Astrocyte (in vitro differentiated cells and primary cell): Measurements from ENCODE around the gene DNMT1. TPM values are rescaled to one million over a fixed set of nuclear protein-coding genes. Genes with fewer than 3 reads are reported as not detected.
A peak's percentile ranks its signal among the peaks of the same experiment; 100 is the strongest.

Experiments used
- DNase-seq: peaks from one replicate; pipeline ENCODE4 v3.0.0-alpha.2; 2010; ENCODE audit warnings: low read depth
- FAIRE-seq: peaks from 2 replicates; lab custom pipeline; 2011; peaks lifted over from hg19 to GRCh38; lab: Jason Lieb, UNC
- H2AFZ ChIP-seq: 2 replicates; pipeline ENCODE4 v1.6.0; 2012; ENCODE audit warnings: low read depth, low read length, inconsistent platforms
- H3K27ac ChIP-seq: 2 replicates; pipeline ENCODE4 v1.5.1; 2011; ENCODE audit warnings: low read depth, low read length, inconsistent platforms
- H3K27me3 ChIP-seq: 2 replicates; pipeline ENCODE4 v1.6.0; 2011; ENCODE audit warnings: low read length, inconsistent platforms; ENCODE audit not compliant: insufficient read depth
- H3K36me3 ChIP-seq: 2 replicates; pipeline ENCODE4 v1.5.1; 2011; ENCODE audit warnings: low read length, inconsistent platforms; ENCODE audit not compliant: insufficient read depth
- H3K4me1 ChIP-seq: 2 replicates; pipeline ENCODE4 v1.5.1; 2011; ENCODE audit warnings: low read length, inconsistent platforms; ENCODE audit not compliant: insufficient read depth
- H3K4me2 ChIP-seq: 2 replicates; pipeline ENCODE4 v1.6.0; 2012; ENCODE audit warnings: low read length, inconsistent platforms
- H3K4me3 ChIP-seq: 2 replicates; pipeline ENCODE4 v1.5.1; 2011; ENCODE audit warnings: low read depth, mild to moderate bottlenecking, low read length, inconsistent platforms; ENCODE audit not compliant: insufficient read depth
- H3K79me2 ChIP-seq: 2 replicates; pipeline ENCODE4 v1.6.0; 2012; ENCODE audit warnings: mild to moderate bottlenecking, low read length, inconsistent platforms; ENCODE audit not compliant: insufficient read depth
- H3K9ac ChIP-seq: 2 replicates; pipeline ENCODE4 v1.6.0; 2012; ENCODE audit warnings: mild to moderate bottlenecking, low read length, inconsistent platforms
- H3K9me3 ChIP-seq: 2 replicates; pipeline ENCODE4 v1.5.1; 2012; ENCODE audit warnings: low read depth, mild to moderate bottlenecking, low read length, inconsistent platforms; ENCODE audit not compliant: insufficient read depth
- H4K20me1 ChIP-seq: 2 replicates; pipeline ENCODE4 v1.6.0; 2012; ENCODE audit warnings: low read length, inconsistent platforms; ENCODE audit not compliant: insufficient read depth
- H3K27ac Mint-ChIP-seq: one replicate; pipeline ENCODE4 v1.8.0; 2021; ENCODE audit warnings: mild to moderate bottlenecking, mixed read lengths; ENCODE audit not compliant: unreplicated experiment
- H3K27me3 Mint-ChIP-seq: one replicate; pipeline ENCODE4 v1.8.0; 2021; ENCODE audit warnings: low read depth, mixed read lengths; ENCODE audit not compliant: unreplicated experiment
- H3K36me3 Mint-ChIP-seq: one replicate; pipeline ENCODE4 v1.8.0; 2021; ENCODE audit warnings: low read depth, mixed read lengths; ENCODE audit not compliant: unreplicated experiment
- H3K4me1 Mint-ChIP-seq: one replicate; pipeline ENCODE4 v1.8.0; 2021; ENCODE audit warnings: low read depth, mixed read lengths; ENCODE audit not compliant: unreplicated experiment
- H3K4me3 Mint-ChIP-seq: one replicate; pipeline ENCODE4 v1.8.0; 2021; ENCODE audit warnings: mild to moderate bottlenecking, moderate library complexity, mixed read lengths; ENCODE audit not compliant: unreplicated experiment
- H3K9me3 Mint-ChIP-seq: one replicate; pipeline ENCODE4 v1.8.0; 2021; ENCODE audit warnings: mild to moderate bottlenecking, mixed read lengths; ENCODE audit not compliant: unreplicated experiment
- CTCF ChIP-seq: IDR thresholded peaks from 2 replicates; pipeline ENCODE4 v1.5.1; 2011; ENCODE audit warnings: low read depth, mild to moderate bottlenecking, inconsistent platforms, low read length, moderate library complexity; ENCODE audit not compliant: insufficient read depth
- EZH2 ChIP-seq: IDR thresholded peaks from 2 replicates; pipeline ENCODE4 v1.6.1; 2012; ENCODE audit warnings: mild to moderate bottlenecking, low read length, inconsistent platforms; ENCODE audit not compliant: insufficient read depth
- total RNA-seq: library from RNA; stranded (reverse); gene quantifications from 2 replicates; pipeline ENCODE4 v1.2.1, GENCODE V29; 2021

Gene DNMT1
- total RNA-seq, 1 donor from 2014 or later = 50.6 TPM

DNA sequence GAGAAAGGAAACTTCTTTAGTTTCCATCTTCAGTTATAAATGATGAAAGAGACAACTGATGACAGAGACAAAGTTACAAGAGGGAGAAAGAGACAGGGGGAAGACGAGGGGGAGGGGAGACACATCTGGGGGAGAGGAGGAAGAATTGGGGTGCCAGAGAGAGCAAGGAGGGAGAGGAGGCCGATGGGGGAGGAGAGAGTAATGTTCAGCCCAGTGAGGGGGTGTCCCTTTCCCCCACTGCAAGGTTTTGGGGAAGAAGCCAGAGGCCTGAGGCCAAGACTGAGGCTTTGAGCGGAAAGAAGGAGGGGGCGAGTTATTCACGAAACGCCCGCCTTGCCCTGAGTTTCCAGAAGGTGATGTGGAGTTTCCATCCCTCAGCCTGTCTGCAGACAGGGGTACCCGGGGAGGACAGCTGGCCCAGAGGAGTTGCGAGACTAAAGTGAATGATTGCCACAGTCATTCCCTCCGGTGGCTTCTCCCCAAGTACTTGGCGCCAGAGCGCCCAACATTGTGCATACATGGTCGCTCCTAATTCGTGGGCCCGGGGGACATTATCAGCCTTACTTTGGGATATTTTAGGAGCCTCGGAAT is 89.1 kb downstream of the DNMT1 start:
- no peaks in the 10 kb centered on the region for H3K27me3 Mint-ChIP-seq

GRCh38 chr19:10104665-10105508 is 89.9 kb downstream of the DNMT1 start:
- peaks cover 9% of the 10 kb centered on the region for H3K4me1 ChIP-seq
- no peak overlapping the region for H3K27ac ChIP-seq
- H3K4me2 ChIP-seq = no peak overlapping the region
- no peak for TF ChIP-seq CTCF
- no peak for TF ChIP-seq EZH2
- Mint-ChIP-seq H3K27me3 (peaks cover 4% of the 10 kb centered on the region), H3K27ac (no peak overlapping the region), H3K9me3 (no peaks in the 10 kb centered on the region), H3K4me1 (peaks cover 9% of the 10 kb centered on the region), H3K4me3 (no peak overlapping the region), H3K36me3 (peaks cover 4% of the 10 kb centered on the region)
- no peak overlapping the region for H3K4me3 ChIP-seq
- no peaks in the 10 kb centered on the region for H3K27me3 ChIP-seq
- no peak overlapping the region for H3K9ac ChIP-seq
- peaks cover 21% of the 10 kb centered on the region for H4K20me1 ChIP-seq
- no peak overlapping the region for H2AFZ ChIP-seq
- no peaks in the 10 kb centered on the region for H3K9me3 ChIP-seq
- FAIRE-seq (no peak), DNase-seq (no peak)
- peaks cover 41% of the 10 kb centered on the region for H3K79me2 ChIP-seq
- peaks cover 13% of the 10 kb centered on the region for H3K36me3 ChIP-seq

More for the DNA sequence above, 89.1 kb downstream of the DNMT1 start:
- Histone ChIP-seq H3K27me3 (no peaks in the 10 kb centered on the region), H3K9me3 (no peaks in the 10 kb centered on the region), H3K36me3 (peaks cover 13% of the 10 kb centered on the region), H3K27ac (peak overlapping the region; percentile 78), H3K9ac (no peak overlapping the region), H4K20me1 (peaks cover 27% of the 10 kb centered on the region), H3K79me2 (peaks cover 43% of the 10 kb centered on the region), H2AFZ (no peak overlapping the region), H3K4me2 (peak overlapping the region; percentile 98), H3K4me1 (peaks cover 9% of the 10 kb centered on the region), H3K4me3 (no peak overlapping the region)
- peak overlapping the region; percentile 58 for H3K27ac Mint-ChIP-seq
- H3K4me3 Mint-ChIP-seq = peak overlapping the region; percentile 95
- DNase-seq (no peak), FAIRE-seq (no peak)
- TF ChIP-seq EZH2 = no peak
- TF ChIP-seq CTCF = no peak
- H3K9me3 Mint-ChIP-seq = no peaks in the 10 kb centered on the region
- peaks cover 9% of the 10 kb centered on the region for H3K4me1 Mint-ChIP-seq
- H3K36me3 Mint-ChIP-seq = peaks cover 5% of the 10 kb centered on the region

DNA sequence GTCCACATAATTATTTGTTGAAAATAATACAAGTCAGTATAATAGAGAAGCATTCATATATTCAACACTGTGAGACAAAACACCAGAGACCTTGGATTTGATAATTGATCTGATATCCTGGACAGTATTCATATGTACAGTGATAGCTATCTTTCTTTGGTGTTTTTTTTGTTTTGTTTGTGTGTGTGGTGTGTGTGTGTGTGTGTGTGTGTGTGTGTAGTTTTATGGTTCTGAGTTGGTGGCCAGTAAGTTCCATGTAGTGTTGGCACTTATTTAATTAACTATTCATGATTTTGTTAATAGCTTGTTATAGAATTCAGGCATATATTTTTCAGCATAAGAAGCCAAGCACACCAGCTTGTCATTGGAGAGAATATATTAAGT is 90.6 kb downstream of the DNMT1 start:
- Histone ChIP-seq H2AFZ (no peak overlapping the region), H3K27me3 (no peaks in the 10 kb centered on the region), H3K36me3 (peaks cover 8% of the 10 kb centered on the region), H3K4me1 (peaks cover 9% of the 10 kb centered on the region), H3K4me2 (no peak overlapping the region), H3K9me3 (no peaks in the 10 kb centered on the region), H3K27ac (no peak overlapping the region), H4K20me1 (peaks cover 16% of the 10 kb centered on the region), H3K79me2 (peaks cover 33% of the 10 kb centered on the region), H3K4me3 (no peak overlapping the region), H3K9ac (no peak overlapping the region)
- no peak for FAIRE-seq
- Mint-ChIP-seq H3K4me1 (peaks cover 9% of the 10 kb centered on the region), H3K4me3 (no peak overlapping the region), H3K27me3 (peaks cover 8% of the 10 kb centered on the region), H3K27ac (no peak overlapping the region), H3K36me3 (peaks cover 4% of the 10 kb centered on the region), H3K9me3 (no peaks in the 10 kb centered on the region)
- no peak for TF ChIP-seq EZH2
- TF ChIP-seq CTCF = no peak
- no peak for DNase-seq
